GM12891 (cell line): ENCODE measurements around the gene SCP2.

Experiments
- PAX5 ChIP-seq: IDR thresholded peaks from 2 replicates; pipeline ENCODE4 v1.6.1; 2011; ENCODE audit warnings: low read length, moderate library complexity, mild to moderate bottlenecking; ENCODE audit not compliant: insufficient read depth, severe bottlenecking
- POLR2A ChIP-seq: IDR thresholded peaks from 2 replicates; pipeline ENCODE4 v1.6.1; 2011; ENCODE audit warnings: low read depth, low read length, control low read depth
- POLR2AphosphoS5 ChIP-seq: IDR thresholded peaks from 2 replicates; pipeline ENCODE4 v1.6.1; 2011; ENCODE audit warnings: low read depth, low read length, control low read depth
- POU2F2 ChIP-seq: IDR thresholded peaks from 2 replicates; pipeline ENCODE4 v1.6.1; 2011; ENCODE audit warnings: low read depth, mild to moderate bottlenecking, control low read depth, low read length, moderate library complexity
- SPI1 ChIP-seq: IDR thresholded peaks from 2 replicates; pipeline ENCODE4 v1.6.1; 2011; ENCODE audit warnings: low read depth, low read length, control low read depth
- TAF1 ChIP-seq: IDR thresholded peaks from 2 replicates; pipeline ENCODE4 v1.6.1; 2011; ENCODE audit warnings: low read depth, low read length, control low read depth

DNA sequence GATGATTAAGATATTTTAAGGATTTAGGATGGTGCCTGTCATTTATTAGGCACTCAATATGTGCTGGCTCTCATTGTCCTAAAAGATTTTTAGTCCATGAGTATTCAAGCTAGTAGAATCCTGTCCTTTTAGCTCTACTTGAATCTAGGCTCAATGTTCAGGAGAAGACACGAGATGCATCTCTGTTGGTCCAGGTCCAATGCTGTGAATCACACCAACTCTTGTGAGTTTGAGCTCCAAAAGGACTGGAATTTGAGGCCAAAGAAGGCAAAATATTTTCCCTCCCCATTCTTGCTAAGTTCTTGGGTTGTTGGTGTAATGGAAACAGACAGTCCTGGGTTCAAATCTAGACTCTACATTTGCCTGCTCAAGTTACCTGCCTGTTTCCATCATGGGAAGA is 133.5 kb downstream of the SCP2 start:
- TF ChIP-seq POLR2AphosphoS5 (no peak), POLR2A (no peak), PAX5 (no peak), POU2F2 (no peak), TAF1 (no peak), SPI1 (no peak)
